ENCODE results near the gene TMEM72.

Gene TMEM72

DNA sequence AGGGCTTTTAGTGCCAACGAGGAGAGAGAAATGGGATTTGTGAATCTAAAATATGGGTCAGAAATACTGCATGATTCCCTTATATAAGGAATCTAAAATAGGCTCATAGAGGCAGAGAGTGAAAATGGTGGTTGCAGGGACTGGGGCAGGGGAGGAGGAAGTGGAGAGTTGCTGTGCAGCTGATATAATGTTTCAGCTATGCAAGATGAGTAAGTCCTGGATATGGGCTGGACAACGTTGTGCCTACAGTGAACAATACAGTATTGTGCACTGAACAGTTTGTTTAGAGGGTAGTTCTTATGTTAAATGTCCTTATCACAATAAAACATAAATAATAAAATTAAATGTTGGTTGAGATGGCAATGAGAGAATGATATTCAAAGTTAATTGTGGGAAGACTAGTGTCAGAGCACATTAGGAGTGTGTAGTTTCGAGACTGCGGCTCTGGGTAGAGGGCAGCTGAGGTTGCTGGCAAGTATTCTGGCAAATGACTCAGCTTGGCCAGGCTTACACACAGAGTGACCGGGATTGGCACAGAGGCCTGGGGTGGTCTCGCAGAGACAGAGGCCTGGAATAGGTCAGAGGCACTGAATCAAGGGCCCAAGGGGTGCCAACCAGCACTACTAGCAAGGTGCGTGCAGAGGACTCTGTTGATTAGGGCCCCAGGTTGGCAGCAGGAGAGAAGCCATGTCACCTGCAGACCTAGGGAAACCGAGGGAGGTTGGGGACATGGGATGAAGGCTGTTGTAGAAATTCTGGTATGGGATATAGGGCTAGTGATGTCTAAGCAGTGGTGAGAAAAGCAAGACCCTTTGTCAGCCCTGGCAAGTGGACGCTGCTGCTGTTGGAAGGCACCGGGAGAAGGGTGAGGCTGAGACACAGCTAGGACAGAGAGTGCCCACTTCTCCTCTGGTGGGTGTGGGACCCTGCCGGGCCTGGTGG, 70.3 kb downstream of the TMEM72 start:
- peak; percentile 41 for DNase-seq

GRCh38 chr10:44982114-44982460, 71.0 kb downstream of the TMEM72 start:
- DNase-seq: peak; percentile 54

- DNase-seq: peak; percentile 30
These were observed 71.4 kb downstream of the TMEM72 start for GRCh38 chr10:44982496-44982895.

DNA sequence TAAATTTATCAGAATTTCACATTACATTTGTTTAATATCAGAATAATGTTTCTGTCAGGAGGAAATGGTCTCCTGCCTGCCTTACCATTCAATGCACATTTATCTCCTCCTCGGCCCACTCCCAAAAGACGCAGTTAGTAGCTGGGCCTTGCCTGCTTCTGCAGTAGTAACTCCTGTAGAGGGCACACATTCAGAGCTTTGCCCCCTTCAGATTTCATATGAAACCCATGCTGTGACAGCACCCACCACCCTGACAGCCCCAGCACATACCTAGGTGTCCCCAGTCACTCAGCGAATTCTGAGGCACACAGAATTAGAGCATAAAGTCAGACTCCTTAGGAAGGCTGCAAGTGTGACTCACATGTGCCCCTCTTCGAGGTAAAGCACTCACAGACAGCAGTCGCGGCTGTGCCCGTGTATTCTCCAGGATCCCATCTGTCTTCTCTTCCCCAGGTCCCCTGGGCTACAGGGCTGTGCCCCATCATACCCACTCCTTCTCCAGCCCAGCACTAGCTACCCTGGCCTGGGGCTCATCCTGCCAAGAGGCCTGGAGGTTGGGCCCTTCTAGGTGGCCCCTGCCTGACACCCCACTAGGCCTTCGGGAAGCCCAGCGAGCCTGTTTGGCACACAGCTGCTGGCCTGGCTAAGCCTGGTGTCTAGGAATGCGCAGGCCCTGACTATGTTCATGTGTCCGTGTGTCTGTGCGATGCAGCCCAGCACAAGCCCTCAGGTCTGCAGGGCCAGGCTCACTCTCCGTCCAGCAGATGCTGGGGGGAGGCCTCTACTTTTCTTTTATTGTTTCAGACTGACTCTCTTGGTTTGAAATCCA, 72.1 kb downstream of the TMEM72 start:
- no peak for DNase-seq

GRCh38 chr10:44983895-44984278, 72.8 kb downstream of the TMEM72 start:
- no peak for DNase-seq

DNA sequence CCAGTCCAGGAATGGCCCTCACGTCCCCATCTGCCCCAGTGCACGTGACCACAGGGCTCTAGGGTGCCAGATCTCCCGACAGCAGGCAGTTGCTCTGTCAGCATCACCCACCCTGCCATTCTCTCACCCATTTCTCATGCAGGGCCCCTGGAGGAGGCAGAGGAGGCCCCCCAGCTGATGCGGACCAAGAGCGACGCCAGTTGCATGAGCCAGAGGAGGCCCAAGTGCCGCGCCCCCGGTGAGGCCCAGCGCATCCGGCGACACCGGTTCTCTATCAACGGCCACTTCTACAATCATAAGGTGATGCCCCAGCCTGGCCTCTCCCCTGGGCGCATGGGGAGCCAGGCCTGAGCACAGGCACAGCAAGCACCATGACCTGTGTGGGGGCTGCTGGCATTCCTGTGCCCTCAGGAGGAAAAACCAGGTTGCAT, 73.5 kb downstream of the TMEM72 start:
- no peak for DNase-seq

DNA sequence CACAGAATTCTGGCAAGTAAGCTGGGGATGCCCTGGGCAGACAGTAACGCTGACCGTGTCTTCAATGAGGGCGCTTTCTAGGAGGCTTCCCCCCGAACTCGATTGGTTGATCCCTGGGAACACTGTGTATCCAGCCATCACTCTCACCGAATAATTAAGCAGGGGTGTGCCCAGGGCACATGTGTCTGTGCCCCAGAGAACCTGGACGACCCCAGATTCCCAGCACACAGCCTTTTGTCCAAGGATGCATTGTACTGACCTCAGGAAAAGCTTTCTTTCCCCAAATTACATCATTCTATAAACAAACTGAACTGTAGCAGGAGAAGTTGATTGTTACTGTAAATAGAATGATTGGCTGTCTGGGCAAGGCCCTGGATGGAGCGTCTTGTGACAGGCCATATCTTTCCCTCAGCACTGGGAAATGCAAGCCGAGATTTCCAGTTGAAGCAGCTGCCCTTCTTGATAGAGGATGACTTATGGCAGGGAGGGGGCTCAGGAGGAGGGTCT, 74.1 kb downstream of the TMEM72 start:
- no peak for DNase-seq

DNA sequence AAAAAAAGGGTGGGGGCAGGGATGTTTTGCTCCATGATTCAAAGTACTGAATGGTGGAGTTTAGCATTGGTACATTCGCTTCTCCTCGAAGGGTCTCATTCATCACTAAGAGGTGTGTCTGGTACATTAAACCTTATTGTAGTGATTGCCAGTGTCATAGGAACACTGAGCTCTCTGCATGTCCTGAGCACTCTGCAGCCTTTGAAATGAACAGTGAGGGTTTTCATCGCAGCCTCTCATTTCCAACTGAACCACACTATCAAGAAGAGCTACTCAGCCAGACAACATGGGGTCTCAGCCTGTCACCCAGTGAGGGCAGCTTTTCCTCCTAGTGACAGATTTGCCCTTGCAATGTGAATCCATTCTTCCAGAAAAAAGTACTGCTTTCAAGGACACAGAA, 75.0 kb downstream of the TMEM72 start:
- no peak for DNase-seq

Measured in left hindlimb (tissue), 1 donor.